Measurements from ENCODE around the gene C19orf33.

Gene C19orf33

GRCh38 chr19:38320969-38321339 is 16.9 kb downstream of the C19orf33 start:
- no peak for TF ChIP-seq CTCF (IDR thresholded peaks at IDR 0.05; ENCODE audit: extremely low read depth, missing control alignments)
- DNase-seq (ENCODE audit: low spot score): no peak

- TF ChIP-seq CTCF (IDR thresholded peaks at IDR 0.05; ENCODE audit: extremely low read depth, missing control alignments): no peak
- DNase-seq (ENCODE audit: low spot score): no peak
Measured at GRCh38 chr19:38321646-38322196, 17.7 kb downstream of the C19orf33 start.

DNA sequence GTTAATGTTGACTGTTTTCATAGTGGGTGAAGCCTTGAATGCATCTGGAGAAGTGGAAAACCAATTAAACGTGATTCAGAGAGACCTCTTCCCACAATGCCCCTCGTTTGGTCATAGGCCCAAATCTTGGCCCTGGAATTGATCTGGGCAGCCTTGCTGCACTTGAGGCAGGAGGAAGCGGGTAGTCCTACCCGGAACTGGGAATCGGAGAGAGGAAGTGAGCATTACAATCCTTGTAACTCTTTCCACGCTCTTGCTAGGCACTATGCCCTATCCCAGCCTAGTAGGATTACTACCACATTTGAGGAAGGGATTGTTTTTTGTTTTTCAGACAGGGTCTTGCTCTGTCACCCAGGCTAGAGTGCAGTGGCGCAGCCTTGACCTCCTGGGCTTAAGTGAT is 19.2 kb downstream of the C19orf33 start:
- DNase-seq (ENCODE audit: low spot score): no peak
- TF ChIP-seq CTCF (IDR thresholded peaks at IDR 0.05; ENCODE audit: extremely low read depth, missing control alignments): no peak

DNA sequence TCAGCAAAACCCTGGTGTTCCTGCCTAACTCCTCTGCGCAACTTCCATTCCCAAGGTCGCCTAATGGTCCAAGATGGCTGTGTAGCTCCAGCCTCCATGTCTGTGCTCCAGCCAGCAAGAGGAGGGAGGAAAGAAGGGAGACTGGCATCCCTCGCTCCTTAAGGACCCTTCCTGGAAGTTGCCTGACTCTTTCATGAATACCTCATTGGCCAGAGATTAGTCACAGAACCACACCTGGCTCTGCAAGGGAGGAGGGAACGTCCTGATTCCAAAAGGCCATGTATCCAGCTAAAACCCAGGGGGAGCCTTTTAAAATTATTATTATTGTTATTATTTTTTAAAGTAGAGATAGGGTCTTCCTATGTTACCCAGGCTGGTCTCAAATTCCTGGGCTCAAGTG is 20.4 kb downstream of the C19orf33 start:
- DNase-seq (ENCODE audit: low spot score): no peak
- no peak for TF ChIP-seq CTCF (IDR thresholded peaks at IDR 0.05; ENCODE audit: extremely low read depth, missing control alignments)

DNA sequence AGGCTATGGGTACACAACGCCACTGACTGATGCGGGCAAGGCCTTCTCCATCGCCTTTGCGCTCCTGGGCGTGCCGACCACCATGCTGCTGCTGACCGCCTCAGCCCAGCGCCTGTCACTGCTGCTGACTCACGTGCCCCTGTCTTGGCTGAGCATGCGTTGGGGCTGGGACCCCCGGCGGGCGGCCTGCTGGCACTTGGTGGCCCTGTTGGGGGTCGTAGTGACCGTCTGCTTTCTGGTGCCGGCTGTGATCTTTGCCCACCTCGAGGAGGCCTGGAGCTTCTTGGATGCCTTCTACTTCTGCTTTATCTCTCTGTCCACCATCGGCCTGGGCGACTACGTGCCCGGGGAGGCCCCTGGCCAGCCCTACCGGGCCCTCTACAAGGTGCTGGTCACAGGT is 22.5 kb downstream of the C19orf33 start:
- no peak for TF ChIP-seq CTCF (IDR thresholded peaks at IDR 0.05; ENCODE audit: extremely low read depth, missing control alignments)
- no peak for DNase-seq (ENCODE audit: low spot score)

DNA sequence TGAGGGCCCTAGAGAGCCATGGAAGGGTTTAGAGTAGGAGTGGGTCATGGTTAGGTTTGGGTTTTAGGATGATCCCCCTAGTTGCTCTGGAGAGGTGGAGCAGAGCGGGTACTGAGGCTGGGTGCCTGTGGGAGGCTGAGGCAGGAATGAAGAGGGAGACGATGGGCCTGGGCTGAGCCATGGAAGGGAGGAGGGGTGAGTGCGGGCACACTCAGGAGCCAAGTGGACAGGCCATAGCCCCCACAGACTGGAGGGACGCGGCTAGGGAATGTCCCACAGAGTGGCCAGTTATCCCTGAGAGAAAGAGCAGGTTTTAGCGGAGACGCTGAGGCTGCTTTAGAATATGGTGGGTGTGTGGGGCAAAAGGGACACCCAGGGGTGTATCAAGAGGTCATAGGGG is 25.6 kb downstream of the C19orf33 start:
- DNase-seq (ENCODE audit: low spot score): no peak
- no peak for TF ChIP-seq CTCF (IDR thresholded peaks at IDR 0.05; ENCODE audit: extremely low read depth, missing control alignments)

- DNase-seq (ENCODE audit: low spot score): no peak
- no peak for TF ChIP-seq CTCF (IDR thresholded peaks at IDR 0.05; ENCODE audit: extremely low read depth, missing control alignments)
Measured at GRCh38 chr19:38331728-38332127, 27.7 kb downstream of the C19orf33 start.
